Upper lobe of right lung (tissue), 1 donor: ENCODE results near the gene CEP89. TPM values are rescaled to one million over a fixed set of nuclear protein-coding genes. Genes with fewer than 3 reads are reported as not detected.

ENCODE experiments used
- ATAC-seq: fragments of 200-7000 bp; cut with Tn5 transposase; one replicate; pipeline ENCODE4 v1.9.1; 2020; ENCODE audit warnings: mild to moderate bottlenecking, moderate library complexity
- DNase-seq: peaks from one replicate; pipeline ENCODE4 v3.0.0-alpha.2; 2020
- H3K27ac ChIP-seq: fragments of 200-600 bp; one replicate; pipeline ENCODE4 v1.8.0; 2022
- H3K27me3 ChIP-seq: fragments of 200-600 bp; one replicate; pipeline ENCODE4 v1.8.0; 2022; ENCODE audit warnings: mild to moderate bottlenecking
- H3K36me3 ChIP-seq: fragments of 200-600 bp; one replicate; pipeline ENCODE4 v1.8.0; 2022
- H3K4me1 ChIP-seq: fragments of 200-600 bp; one replicate; pipeline ENCODE4 v1.8.0; 2022
- H3K4me3 ChIP-seq: fragments of 200-600 bp; one replicate; pipeline ENCODE4 v1.8.0; 2022; ENCODE audit warnings: mild to moderate bottlenecking
- H3K9me3 ChIP-seq: fragments of 200-600 bp; one replicate; pipeline ENCODE4 v1.8.0; 2022
- intact Hi-C: fragments of 100-400 bp; cut with DNase I; formaldehyde crosslinking; loops from one replicate; pipeline ENCODE4 v1.11.0; 2022
- total RNA-seq: library from RNA; stranded (reverse); fragmentation: NEBNext Ultra II Directional; extraction: Animal tissue kit (Norgen Biotek cat#: 25700); gene quantifications from one replicate; pipeline ENCODE4 v1.2.1, GENCODE V29; 2021
- TF ChIP-seq, protein P1 (sequence below): fragments of 200-600 bp; IDR thresholded peaks from one replicate; pipeline ENCODE4 v1.8.0; 2022; ENCODE audit warnings: antibody characterized with exemption
- donor health status: DM: no; HTN: yes; CAD: no; lungs with severe emphysema.

Gene CEP89
- total RNA-seq, 1 donor from 2014 or later = 19.3 TPM

DNA sequence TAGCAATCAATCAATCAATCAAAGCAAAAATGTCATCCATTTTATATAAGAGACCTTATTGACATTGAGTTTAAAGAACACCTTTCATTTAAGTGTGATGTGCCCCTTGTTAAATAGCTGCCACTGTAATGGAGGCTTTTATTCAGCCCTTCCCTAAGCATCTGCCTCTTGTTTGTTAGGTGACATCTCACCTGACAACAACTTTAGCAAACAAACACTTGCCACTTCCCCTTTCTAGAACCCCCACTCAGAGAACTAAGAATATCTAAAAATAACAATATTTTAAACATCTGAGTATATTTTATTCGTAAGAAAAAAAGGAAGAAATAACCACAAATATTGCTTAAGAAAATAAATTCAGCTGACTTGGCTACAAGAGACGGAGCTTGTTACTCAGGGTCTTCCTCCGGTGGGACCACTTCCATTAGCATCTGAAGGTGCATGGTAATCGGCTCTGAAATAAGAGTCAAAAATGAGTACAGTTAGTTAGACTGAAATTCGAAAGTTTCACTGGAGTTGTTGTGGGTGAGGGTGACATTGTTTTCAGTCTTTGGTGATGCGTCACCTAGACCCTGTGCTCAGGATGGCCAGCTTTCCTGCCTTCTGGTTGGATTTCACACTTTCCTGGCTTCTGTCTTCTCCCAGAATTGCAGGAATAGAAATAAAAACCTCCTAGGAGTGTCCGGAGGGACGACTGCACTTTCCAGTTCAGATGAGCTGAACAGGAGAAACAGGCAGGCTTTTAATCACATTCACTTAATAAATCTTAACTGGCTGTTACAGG lies 141.3 kb downstream of the CEP89 start:
- no peak overlapping the region for H3K4me3 ChIP-seq
- intact Hi-C loops = no loop called here
- TF ChIP-seq, protein P1, sequence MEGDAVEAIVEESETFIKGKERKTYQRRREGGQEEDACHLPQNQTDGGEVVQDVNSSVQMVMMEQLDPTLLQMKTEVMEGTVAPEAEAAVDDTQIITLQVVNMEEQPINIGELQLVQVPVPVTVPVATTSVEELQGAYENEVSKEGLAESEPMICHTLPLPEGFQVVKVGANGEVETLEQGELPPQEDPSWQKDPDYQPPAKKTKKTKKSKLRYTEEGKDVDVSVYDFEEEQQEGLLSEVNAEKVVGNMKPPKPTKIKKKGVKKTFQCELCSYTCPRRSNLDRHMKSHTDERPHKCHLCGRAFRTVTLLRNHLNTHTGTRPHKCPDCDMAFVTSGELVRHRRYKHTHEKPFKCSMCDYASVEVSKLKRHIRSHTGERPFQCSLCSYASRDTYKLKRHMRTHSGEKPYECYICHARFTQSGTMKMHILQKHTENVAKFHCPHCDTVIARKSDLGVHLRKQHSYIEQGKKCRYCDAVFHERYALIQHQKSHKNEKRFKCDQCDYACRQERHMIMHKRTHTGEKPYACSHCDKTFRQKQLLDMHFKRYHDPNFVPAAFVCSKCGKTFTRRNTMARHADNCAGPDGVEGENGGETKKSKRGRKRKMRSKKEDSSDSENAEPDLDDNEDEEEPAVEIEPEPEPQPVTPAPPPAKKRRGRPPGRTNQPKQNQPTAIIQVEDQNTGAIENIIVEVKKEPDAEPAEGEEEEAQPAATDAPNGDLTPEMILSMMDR = no peak
- no peaks in the 10 kb centered on the region for H3K4me1 ChIP-seq
- H3K36me3 ChIP-seq = no peaks in the 10 kb centered on the region
- DNase-seq (no peak), ATAC-seq (no peak)
- H3K9me3 ChIP-seq = no peaks in the 10 kb centered on the region
- H3K27me3 ChIP-seq = no peaks in the 10 kb centered on the region
- H3K27ac ChIP-seq = no peak overlapping the region

DNA sequence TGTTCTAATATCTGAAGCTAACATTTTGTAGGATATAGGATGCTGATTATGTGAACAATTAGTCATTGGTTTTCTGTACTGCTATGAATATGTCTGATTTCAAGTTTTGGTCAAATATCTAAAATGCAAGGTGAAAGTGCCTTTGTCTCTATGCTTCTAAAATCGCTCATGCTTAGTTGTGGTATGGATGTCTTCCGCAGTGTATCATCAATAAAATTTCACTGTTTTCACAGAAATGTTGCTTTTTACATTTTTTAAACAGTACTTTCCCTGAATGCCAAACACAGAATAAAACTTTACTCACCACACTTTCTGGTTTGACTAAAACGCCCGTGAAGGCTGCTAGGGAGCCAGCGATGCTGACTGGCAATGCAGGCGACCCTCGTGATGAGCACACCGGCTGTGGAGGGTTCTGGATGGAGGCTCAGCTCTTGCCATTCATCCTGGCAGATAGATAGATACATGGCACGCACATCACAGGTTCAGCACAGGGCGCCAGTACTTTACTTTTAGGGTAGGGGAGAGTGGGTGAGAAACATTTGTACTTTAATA lies 142.3 kb downstream of the CEP89 start:
- Histone ChIP-seq H3K27me3 (no peaks in the 10 kb centered on the region), H3K36me3 (no peaks in the 10 kb centered on the region), H3K9me3 (no peaks in the 10 kb centered on the region), H3K4me3 (no peak overlapping the region), H3K4me1 (no peaks in the 10 kb centered on the region), H3K27ac (no peak overlapping the region)
- ATAC-seq = no peak
- TF ChIP-seq, protein P1 = no peak
- intact Hi-C loops = no loop called here
- DNase-seq = no peak

DNA sequence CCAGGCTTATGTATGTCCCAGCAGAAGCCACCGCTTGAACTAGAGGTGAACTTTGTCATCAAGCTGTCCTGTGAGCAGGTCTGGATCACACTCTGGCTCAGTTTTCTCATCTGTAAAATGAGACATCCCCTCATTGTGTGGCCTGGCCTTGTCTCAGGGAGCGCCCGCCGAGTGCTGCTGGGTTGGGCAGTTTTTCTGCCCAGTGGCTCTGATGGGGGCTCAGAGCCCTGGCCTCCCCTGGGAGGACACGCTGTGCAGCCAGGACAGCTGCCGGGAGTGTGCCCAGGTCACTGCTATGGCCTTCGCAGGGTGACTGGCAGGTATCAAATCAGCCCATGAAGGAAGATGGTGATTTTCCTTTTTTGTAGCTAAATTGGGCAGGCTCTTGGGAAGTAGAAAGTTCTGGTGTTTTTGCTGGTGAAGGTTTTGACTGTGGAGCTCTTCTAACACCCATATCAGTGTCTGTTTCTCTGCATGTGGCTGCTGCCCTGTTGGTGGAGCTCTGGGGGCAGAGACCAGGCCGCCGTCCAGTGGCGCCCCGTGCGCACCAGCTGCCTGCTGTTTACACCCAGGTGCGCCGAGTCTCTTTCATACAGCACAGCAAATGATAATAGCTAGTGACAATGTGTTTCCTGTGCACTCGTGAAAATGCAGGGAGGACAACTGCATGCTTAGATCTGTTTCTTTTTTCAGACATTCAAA lies 143.0 kb downstream of the CEP89 start:
- intact Hi-C loops = no loop called here
- no peaks in the 10 kb centered on the region for H3K9me3 ChIP-seq
- DNase-seq (no peak), ATAC-seq (no peak)
- TF ChIP-seq, protein P1 = no peak
- peaks cover under 1% of the 10 kb centered on the region for H3K27me3 ChIP-seq
- H3K4me3 ChIP-seq = no peak overlapping the region
- no peaks in the 10 kb centered on the region for H3K4me1 ChIP-seq
- no peaks in the 10 kb centered on the region for H3K36me3 ChIP-seq
- no peak overlapping the region for H3K27ac ChIP-seq

DNA sequence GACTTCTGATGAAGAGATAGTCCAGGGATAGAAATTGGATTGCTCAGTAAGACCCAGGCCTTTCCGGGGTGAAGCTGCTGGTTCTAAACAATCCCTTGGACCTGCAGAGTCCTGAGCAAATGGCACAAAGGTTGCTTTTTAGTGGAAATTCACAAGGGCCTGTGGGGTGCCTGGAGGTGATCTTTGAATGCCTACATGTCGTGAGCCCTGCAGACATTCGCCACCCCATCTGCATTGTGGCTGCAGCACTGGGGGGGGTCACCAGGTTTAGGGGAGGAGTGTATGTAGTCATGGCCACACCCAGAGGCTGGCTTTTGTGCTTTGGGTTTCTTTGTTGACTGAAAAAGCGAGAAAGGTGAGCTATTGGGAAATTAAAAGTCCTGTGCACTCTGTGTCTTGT lies 143.6 kb downstream of the CEP89 start:
- intact Hi-C loops = no loop called here

More for the DNA sequence above, 143.6 kb downstream of the CEP89 start:
- H3K27me3 ChIP-seq = peaks cover 3% of the 10 kb centered on the region
- ATAC-seq (no peak), DNase-seq (no peak)
- no peaks in the 10 kb centered on the region for H3K36me3 ChIP-seq
- H3K9me3 ChIP-seq = no peaks in the 10 kb centered on the region
- H3K4me1 ChIP-seq = no peaks in the 10 kb centered on the region
- H3K4me3 ChIP-seq = no peak overlapping the region
- TF ChIP-seq, protein P1 = no peak
- H3K27ac ChIP-seq = no peak overlapping the region

Other genes starting within 250 kb of the CEP89 start
- gene SLC7A9, start 102.2 kb downstream of the CEP89 start, total RNA-seq = 0.46 TPM
- gene FAAP24, start 284 bp upstream of the CEP89 start, total RNA-seq = 0.90 TPM
- gene RHPN2, start 92.9 kb upstream of the CEP89 start, total RNA-seq = 9.7 TPM
- gene GPATCH1, start 109.2 kb upstream of the CEP89 start, total RNA-seq = 7.0 TPM
- not detected for gene WDR88, start 160.2 kb upstream of the CEP89 start, total RNA-seq
- gene LRP3, start 222.4 kb upstream of the CEP89 start, total RNA-seq = 22.0 TPM